GM23248 (cell line): ENCODE results near the gene AGBL5. TPM values are rescaled to one million over a fixed set of nuclear protein-coding genes. Genes with fewer than 3 reads are reported as not detected.

Experiments used
- DNase-seq: peaks from one replicate; pipeline ENCODE4 v3.0.0-alpha.2; 2015
- H2AFZ ChIP-seq: fragments of 200-600 bp; sonication (generic); 2 replicates; pipeline ENCODE4 v1.6.1; 2016; ENCODE audit warnings: antibody characterized with exemption
- H3F3A ChIP-seq: fragments of 200-600 bp; sonication (generic); 2 replicates; pipeline ENCODE4 v1.6.1; 2016; ENCODE audit warnings: mild to moderate bottlenecking, antibody characterized with exemption, mixed run types; ENCODE audit not compliant: insufficient read depth
- H3K27ac ChIP-seq: fragments of 200-600 bp; sonication (generic); 2 replicates; pipeline ENCODE4 v1.5.1; 2016; ENCODE audit warnings: mild to moderate bottlenecking
- H3K27me3 ChIP-seq: fragments of 200-600 bp; sonication (generic); replicated peaks from 2 replicates; pipeline ENCODE4 v1.6.1; 2016; ENCODE audit warnings: mild to moderate bottlenecking; ENCODE audit not compliant: insufficient read depth
- H3K36me3 ChIP-seq: fragments of 200-600 bp; sonication (generic); 2 replicates; pipeline ENCODE4 v1.6.1; 2016; ENCODE audit warnings: low read depth, mild to moderate bottlenecking
- H3K4me1 ChIP-seq: fragments of 200-600 bp; sonication (generic); 2 replicates; pipeline ENCODE4 v1.6.1; 2016; ENCODE audit warnings: mild to moderate bottlenecking; ENCODE audit not compliant: insufficient read depth
- H3K4me2 ChIP-seq: fragments of 200-600 bp; sonication (generic); one replicate; pipeline ENCODE4 v1.6.1; 2016; ENCODE audit warnings: mild to moderate bottlenecking; ENCODE audit not compliant: unreplicated experiment
- H3K4me3 ChIP-seq: fragments of 200-600 bp; sonication (generic); 2 replicates; pipeline ENCODE4 v1.5.1; 2016; ENCODE audit warnings: mild to moderate bottlenecking
- H3K79me2 ChIP-seq: fragments of 200-600 bp; sonication (generic); 2 replicates; pipeline ENCODE4 v1.6.1; 2016; ENCODE audit warnings: mild to moderate bottlenecking; ENCODE audit not compliant: insufficient read depth
- H3K9ac ChIP-seq: fragments of 200-600 bp; sonication (generic); 2 replicates; pipeline ENCODE4 v1.6.1; 2016; ENCODE audit warnings: mild to moderate bottlenecking
- H3K9me2 ChIP-seq: fragments of 200-600 bp; sonication (generic); 2 replicates; pipeline ENCODE4 v1.6.1; 2016; ENCODE audit warnings: mixed run types, mild to moderate bottlenecking, moderate library complexity; ENCODE audit not compliant: insufficient read depth
- H3K9me3 ChIP-seq: fragments of 200-600 bp; sonication (generic); one replicate; pipeline ENCODE4 v1.6.1; 2017; ENCODE audit warnings: low read depth
- H4K20me1 ChIP-seq: fragments of 200-600 bp; sonication (generic); 2 replicates; pipeline ENCODE4 v1.6.0; 2016; ENCODE audit not compliant: insufficient read depth
- EZH2 ChIP-seq: fragments of 200-600 bp; sonication (generic); IDR thresholded peaks from 2 replicates; pipeline ENCODE4 v1.6.1; 2018; ENCODE audit warnings: antibody characterized with exemption, mild to moderate bottlenecking; ENCODE audit not compliant: insufficient read depth, poor library complexity, severe bottlenecking
- EZH2phosphoT487 ChIP-seq: fragments of 200-600 bp; sonication (generic); IDR thresholded peaks from 2 replicates; pipeline ENCODE4 v1.6.1; 2018; ENCODE audit warnings: antibody characterized with exemption, moderate library complexity, mild to moderate bottlenecking, low read depth; ENCODE audit not compliant: insufficient read depth
- WGBS, 2 experiments: methylation state at CpG; one replicate each; pipeline ENCODE4 v1.1.6; 2015 to 2017; ENCODE audit warnings: low lambda C conversion rate in 2 of 2, low coverage in 1 of 2; ENCODE audit errors: missing lambda C conversion rate in 2 of 2; 5-methylcytosine and 5-hydroxymethylcytosine counted together
- in situ Hi-C: fragments of 300-500 bp; cut with MboI; formaldehyde crosslinking; loops from 2 replicates; pipeline ENCODE4 v1.15.0; 2020
- polyA plus RNA-seq: library from polyadenylated mRNA; unstranded; fragments of >200 nt; fragmentation: Nextera tagmentation; extraction: Ambion mirVana; gene quantifications from 2 replicates; pipeline ENCODE4 v1.2.1, GENCODE V29; 2016
- total RNA-seq: library from RNA; depleted of rRNA; stranded (reverse); fragments of >200 nt; shearing (Covaris generic); gene quantifications from 2 replicates; pipeline ENCODE4 v1.2.3, GENCODE V29; 2014

The AGBL5 gene
- total and polyA plus RNA-seq, 2 experiments from 2014 or later = 15.2 to 19.7 TPM

DNA sequence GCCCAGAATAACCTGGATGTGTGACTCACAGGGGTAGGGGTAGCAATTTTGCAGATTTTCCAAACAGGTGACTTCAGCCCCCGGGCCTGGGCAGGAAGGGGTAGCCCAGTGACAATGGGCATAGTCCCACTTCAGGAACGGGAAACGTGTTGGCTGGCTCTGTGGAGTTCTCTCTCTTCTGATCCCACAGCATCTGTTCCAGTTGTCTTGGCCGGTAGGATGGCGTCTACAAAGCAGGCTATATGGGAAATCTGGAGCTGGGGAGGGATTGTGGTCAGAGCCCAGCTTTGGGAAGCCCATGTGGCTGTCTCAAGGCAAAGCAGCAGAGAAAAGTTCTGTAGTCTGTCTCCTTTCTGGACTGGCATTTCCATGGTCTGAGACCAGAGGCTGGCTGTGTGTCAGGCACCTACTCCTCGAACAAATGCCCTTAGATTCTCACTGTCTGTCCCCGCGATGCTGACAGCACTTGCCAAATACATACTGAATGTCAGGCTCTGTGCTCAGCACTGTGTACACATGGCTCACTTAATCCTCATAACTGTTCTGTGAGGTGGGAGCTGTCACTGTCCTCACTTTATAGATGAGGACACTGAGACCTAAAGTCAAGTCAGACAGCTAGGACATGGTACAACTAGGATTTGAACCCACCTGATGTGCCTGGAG is 36.6 kb upstream of the AGBL5 start:
- TF ChIP-seq EZH2phosphoT487 = no peak
- TF ChIP-seq EZH2 = no peak
- Histone ChIP-seq H3K4me1 (peaks cover 30% of the 10 kb centered on the region), H4K20me1 (no peaks in the 10 kb centered on the region), H3K9me3 (no peaks in the 10 kb centered on the region), H3K4me3 (no peak overlapping the region), H3K79me2 (no peaks in the 10 kb centered on the region), H3K27me3 (no peaks in the 10 kb centered on the region), H3K4me2 (no peak overlapping the region), H3K9ac (no peak overlapping the region), H3K27ac (no peak overlapping the region), H3F3A (peaks cover 20% of the 10 kb centered on the region), H3K36me3 (no peaks in the 10 kb centered on the region), H3K9me2 (no peaks in the 10 kb centered on the region), H2AFZ (no peak overlapping the region)
- in situ Hi-C loops = loop anchor here (10.0 kb wide), 1 partner anchor 50 kb away; no protein-coding TSS in a partner anchor
- no peak for DNase-seq
- 87% methylated on average over 8 of the region's 8 CpGs for WGBS, 2 experiments

DNA sequence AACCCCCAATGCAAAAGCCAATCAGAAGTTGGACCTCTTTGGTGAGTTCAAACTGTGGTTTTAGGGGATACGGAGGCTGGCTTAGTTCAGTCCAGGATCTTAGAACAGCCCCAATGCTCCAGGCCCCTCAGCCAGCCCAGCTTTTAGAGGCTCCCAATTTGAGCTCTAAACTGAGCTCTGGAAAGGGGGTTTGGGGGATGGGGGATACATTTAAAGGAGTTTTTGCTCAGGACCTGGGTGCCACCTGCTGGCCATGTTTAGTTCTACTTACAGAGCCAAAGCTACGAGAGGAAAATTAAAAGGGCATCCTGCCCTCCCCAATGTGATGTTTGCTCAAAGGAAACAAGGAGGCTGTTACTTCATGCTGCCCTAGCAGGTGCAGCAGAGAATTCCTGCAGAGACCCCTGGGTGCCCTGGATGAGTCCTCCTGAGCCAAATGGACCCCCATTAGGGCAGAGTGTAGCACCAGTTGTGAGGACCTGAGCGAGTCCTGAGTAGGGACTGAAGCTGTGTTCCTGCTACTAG is 34.6 kb upstream of the AGBL5 start:
- Histone ChIP-seq H3K27ac (no peak overlapping the region), H3K79me2 (no peaks in the 10 kb centered on the region), H4K20me1 (no peaks in the 10 kb centered on the region)

DNA sequence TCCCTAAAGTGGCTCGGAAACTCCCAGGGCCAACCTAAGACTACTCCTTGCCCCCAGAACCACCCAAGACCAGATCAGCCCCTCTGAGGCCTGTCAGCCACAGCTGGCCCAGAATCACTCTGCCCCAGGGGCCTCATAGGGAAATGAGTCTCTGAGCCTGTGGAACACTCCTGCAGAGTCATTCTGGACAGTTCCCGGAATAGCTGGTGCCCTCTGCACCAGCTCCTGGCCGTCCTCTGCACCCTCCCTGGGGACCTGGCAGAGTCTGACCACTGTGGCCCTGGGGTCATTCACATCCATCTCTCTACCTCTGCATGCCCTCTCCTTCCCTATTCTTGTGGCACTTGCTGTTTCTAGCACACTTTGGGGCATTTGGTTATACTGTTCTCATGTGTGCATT is 33.3 kb upstream of the AGBL5 start:
- TF ChIP-seq EZH2phosphoT487 = no peak
- no peak for TF ChIP-seq EZH2
- in situ Hi-C loops = loop anchor here (10.0 kb wide), 1 partner anchor 53 kb away; no protein-coding TSS in a partner anchor
- H2AFZ ChIP-seq = no peak overlapping the region
- H3K4me1 ChIP-seq = peaks cover 28% of the 10 kb centered on the region
- no peaks in the 10 kb centered on the region for H4K20me1 ChIP-seq
- no peak for DNase-seq
- no peak overlapping the region for H3K4me3 ChIP-seq
- no peak overlapping the region for H3K9ac ChIP-seq
- H3K79me2 ChIP-seq = no peaks in the 10 kb centered on the region
- no peaks in the 10 kb centered on the region for H3K36me3 ChIP-seq
- no peaks in the 10 kb centered on the region for H3K9me3 ChIP-seq
- no peaks in the 10 kb centered on the region for H3K27me3 ChIP-seq
- 73 to 85% methylated on average over 3 of the region's 3 CpGs for WGBS, 2 experiments
- no peaks in the 10 kb centered on the region for H3K9me2 ChIP-seq
- H3K27ac ChIP-seq = no peak overlapping the region
- no peak overlapping the region for H3K4me2 ChIP-seq
- H3F3A ChIP-seq = peaks cover 18% of the 10 kb centered on the region

More for the DNA sequence above, 34.6 kb upstream of the AGBL5 start:
- in situ Hi-C loops = loop anchor here (10.0 kb wide), 1 partner anchor 52 kb away; no protein-coding TSS in a partner anchor
- peak; percentile 84 for DNase-seq
- Histone ChIP-seq H3K36me3 (no peaks in the 10 kb centered on the region), H3F3A (peaks cover 15% of the 10 kb centered on the region), H3K9me2 (no peaks in the 10 kb centered on the region), H3K9ac (no peak overlapping the region), H3K27me3 (no peaks in the 10 kb centered on the region), H3K4me1 (peaks cover 28% of the 10 kb centered on the region), H3K9me3 (no peaks in the 10 kb centered on the region), H3K4me2 (no peak overlapping the region), H2AFZ (no peak overlapping the region), H3K4me3 (no peak overlapping the region)
- WGBS, 2 experiments = 52 to 58% methylated on average over 3 of the region's 3 CpGs
- TF ChIP-seq EZH2phosphoT487 (no peak), EZH2 (no peak)

DNA sequence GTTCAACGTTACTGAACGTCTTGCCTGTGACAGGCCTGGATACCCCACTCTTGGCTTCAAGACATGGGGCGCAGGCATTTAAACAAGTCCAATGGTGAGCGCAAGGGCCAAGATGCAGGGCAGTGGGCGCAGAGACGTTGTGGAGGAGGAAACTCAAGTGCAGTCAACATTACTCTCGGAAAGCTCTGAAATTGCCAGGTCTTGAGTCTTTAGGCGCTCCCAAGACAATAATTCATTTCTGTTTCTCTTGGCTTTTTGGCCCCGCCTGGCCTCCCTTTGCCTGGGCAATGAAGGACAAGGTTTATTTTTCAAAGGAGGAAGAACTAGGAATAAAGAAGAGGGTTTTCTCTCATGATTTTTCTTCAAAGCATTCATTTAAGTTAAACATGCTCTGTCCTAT is 32.0 kb upstream of the AGBL5 start:
- Histone ChIP-seq H4K20me1 (no peaks in the 10 kb centered on the region), H2AFZ (no peak overlapping the region), H3K4me1 (peaks cover 28% of the 10 kb centered on the region), H3K27ac (no peak overlapping the region), H3K9ac (no peak overlapping the region), H3K27me3 (no peaks in the 10 kb centered on the region), H3K4me2 (no peak overlapping the region), H3F3A (peaks cover 18% of the 10 kb centered on the region), H3K9me3 (no peaks in the 10 kb centered on the region), H3K9me2 (no peaks in the 10 kb centered on the region), H3K4me3 (no peak overlapping the region), H3K36me3 (no peaks in the 10 kb centered on the region), H3K79me2 (no peaks in the 10 kb centered on the region)
- WGBS, 2 experiments = 90 to 95% methylated on average over 8 to 9 of the region's 9 CpGs
- TF ChIP-seq EZH2 (no peak), EZH2phosphoT487 (no peak)
- in situ Hi-C loops = loop anchor here (10.0 kb wide), 1 partner anchor 55 kb away; no protein-coding TSS in a partner anchor
- no peak for DNase-seq
